NOMO-1 treated with dmso at 0.1 percent for 144 hours (cell line): ENCODE data around the gene DENND5A.

ENCODE experiments used
- DNase-seq: peaks from one replicate; lab custom pipeline; 2025; ENCODE audit not compliant: unreplicated experiment; lab: John Stamatoyannopoulos, UW

Gene DENND5A

DNA sequence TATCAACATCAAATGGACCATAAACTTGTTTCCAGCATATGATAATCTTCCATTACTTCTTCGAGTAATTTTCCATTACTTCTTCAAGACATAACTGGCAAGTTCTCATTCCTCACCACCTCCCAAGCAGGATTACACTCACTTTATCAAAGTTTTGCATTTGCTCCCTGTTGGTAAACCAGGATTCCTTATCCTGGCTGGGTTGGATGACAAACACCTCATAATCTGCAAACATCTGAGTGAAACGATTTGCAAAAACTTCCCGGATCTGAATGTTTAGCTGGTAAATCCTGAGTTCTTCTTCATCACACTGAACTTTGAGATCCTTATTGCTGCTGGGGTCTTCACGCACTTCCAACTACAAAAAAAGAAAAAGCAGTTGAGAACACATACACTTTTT, 86.4 kb downstream of the DENND5A start:
- no peak for DNase-seq

DNA sequence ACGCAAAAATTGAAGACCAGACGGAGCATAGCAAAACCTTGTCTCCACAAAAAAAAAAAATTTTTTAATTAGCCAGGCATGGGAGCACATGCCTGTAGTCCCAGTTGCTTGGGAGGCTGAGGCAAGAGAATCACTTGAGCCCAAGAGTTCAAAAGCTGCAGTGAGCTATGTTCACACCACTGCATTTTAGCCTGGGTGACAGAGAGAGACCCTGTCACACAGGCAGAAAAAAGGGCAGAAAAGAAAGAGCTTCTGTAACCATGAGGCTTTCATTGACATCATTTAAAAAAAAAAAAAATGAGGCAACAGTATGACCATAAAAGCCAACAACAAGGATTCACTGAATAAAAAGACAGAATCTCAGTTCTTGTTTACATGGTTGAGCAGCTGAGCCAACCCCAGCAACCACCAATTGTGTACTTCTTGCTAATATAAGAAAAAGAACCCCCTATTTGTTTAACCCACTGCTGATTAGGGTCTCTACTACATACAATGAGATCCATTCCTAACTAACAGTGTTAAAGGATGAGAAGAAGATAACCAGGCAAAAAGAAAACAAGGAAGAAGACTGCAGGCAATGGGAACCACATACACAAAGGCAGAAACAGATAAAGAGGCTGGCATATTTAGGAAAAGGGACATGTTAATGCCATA, 87.6 kb downstream of the DENND5A start:
- no peak for DNase-seq

GRCh38 chr11:9176550-9176949, 88.6 kb downstream of the DENND5A start:
- DNase-seq, result no peak

- DNase-seq, result no peak
These were observed 89.0 kb downstream of the DENND5A start for GRCh38 chr11:9176136-9176535.

DNA sequence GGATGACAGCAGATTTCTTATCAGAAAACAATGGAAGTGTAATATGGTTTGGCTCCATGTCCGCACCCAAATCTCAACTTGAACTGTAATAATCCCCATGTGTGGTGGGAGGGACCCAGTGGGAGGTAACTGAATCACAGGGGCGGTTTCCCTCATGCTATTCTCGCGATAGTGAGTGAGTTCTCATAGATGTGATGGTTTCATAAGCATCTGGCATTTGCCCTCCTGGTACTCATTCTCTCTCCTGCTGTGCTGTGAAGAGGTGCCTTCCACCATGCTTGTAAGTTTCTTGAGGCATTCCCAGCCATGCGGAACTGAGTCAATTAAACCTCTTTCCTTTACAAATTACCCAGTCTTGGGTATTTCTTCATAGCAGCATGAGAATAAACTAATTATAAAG, 92.8 kb downstream of the DENND5A start:
- DNase-seq, result no peak

DNA sequence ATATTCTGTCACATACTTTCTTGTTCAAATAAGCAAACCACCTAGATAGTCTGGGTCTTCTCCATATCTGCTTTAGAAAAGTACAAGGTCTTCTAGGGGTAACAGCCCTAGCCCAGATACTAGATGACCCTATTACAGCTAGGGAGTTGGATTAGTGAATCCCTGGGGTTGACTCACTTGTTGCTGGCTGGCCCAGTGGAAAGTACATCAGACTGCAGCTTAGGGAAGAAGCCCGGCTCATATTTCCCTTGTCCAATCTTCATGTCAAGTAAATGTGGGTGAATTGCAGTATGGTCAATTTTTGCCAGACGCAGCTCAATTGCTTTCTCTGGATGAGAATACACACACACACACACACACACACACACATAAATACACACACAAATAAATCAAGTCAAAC, 94.7 kb downstream of the DENND5A start:
- no peak for DNase-seq

- no peak for DNase-seq
These were observed 95.4 kb downstream of the DENND5A start for GRCh38 chr11:9169595-9170295.

- peak; percentile 50 for DNase-seq
These were observed 103.2 kb downstream of the DENND5A start for GRCh38 chr11:9161991-9162390.

DNA sequence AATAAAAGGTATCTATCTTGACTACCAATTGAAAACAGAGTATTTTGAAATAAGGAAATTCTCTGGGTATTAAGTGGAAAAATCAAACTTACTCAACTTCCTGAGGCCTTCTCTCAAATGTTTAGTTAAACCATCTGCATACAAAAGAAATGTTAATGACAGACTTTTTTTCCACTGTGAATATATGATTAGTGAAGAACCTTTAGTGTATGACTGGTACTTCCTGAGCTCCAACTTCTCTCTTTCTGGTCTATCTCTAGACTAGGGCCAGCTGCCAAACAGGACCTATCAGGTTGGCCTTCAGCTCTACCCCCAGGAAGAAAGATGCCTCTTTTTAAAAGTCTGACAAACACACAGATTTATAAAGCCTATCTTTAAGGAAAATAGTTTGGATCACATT, 105.0 kb downstream of the DENND5A start:
- DNase-seq, result peak; percentile 57

DNA sequence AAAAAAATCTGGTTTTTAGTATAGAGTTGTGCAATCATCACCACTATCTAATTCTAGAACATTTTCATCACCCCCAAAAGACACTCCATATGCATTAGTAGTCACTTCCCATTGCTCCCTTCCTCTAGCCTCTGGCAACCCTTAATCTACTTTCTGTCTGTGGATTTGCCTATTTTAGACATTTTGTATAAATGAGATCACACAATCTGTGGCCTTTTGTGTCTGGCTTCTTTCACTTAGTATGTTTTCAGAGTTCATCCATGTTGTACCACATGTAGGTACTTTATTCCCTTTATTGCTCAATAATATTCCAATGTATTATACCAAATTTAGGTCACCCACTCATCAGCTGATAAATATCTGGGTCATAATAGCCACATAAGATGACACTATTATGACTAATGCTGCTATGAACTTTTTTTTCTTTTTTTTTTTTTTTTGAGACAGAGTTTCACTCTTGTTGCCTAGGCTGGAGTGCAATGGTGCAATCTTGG, 106.2 kb downstream of the DENND5A start:
- DNase-seq, result peak; percentile 6

GRCh38 chr11:9155930-9156329, 109.2 kb downstream of the DENND5A start:
- no peak for DNase-seq

- no peak for DNase-seq
These were observed 111.5 kb downstream of the DENND5A start for GRCh38 chr11:9153651-9154050.

DNA sequence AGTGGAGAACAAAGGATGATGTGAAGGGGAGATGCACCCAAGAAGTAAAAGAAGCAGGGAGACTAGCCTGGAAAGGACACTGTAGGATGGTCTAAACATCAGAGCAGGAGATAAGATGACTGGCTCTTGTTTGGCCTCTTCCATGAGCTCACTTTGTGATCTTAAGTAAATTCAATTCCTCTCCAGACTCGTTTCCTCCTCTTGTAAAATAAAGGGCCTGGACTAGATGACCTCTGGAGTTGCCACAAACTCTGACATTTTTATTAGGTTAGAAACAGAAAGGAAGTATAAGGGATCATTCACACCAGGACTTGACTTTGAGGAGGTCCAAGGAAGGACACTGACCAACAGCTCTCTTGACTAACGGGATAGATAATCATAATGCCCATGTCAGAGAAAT, 113.5 kb downstream of the DENND5A start:
- no peak for DNase-seq

GRCh38 chr11:9150926-9151325, 114.2 kb downstream of the DENND5A start:
- no peak for DNase-seq

- no peak for DNase-seq
These were observed 114.6 kb downstream of the DENND5A start for GRCh38 chr11:9150501-9150900.

GRCh38 chr11:9148727-9149126, 116.4 kb downstream of the DENND5A start:
- no peak for DNase-seq

- DNase-seq, result no peak
These were observed 117.1 kb downstream of the DENND5A start for GRCh38 chr11:9148035-9148434.

- DNase-seq, result no peak
These were observed 118.7 kb downstream of the DENND5A start for GRCh38 chr11:9146477-9146876.

GRCh38 chr11:9145283-9145682, 119.9 kb downstream of the DENND5A start:
- no peak for DNase-seq

GRCh38 chr11:9144828-9145227, 120.3 kb downstream of the DENND5A start:
- no peak for DNase-seq

DNA sequence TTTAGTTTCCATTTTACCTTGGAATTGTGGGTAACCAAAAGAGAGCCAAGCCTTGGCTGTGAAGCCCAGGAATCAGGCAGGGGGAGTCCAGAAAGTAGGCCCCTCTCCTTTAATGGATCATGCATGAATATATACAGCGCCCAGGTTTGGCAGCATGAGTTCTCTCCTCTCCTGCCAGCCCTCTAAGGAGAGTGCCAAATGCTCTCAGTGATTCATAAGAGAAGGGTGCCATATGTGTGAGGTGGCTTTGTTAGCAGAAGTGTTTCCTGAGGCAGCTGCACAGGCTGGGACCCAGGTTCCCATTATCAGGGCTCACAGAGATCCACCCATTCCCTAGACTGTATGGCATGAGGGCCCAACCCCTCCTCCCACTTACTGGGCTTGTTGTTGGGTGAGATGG, 121.4 kb downstream of the DENND5A start:
- no peak for DNase-seq

- DNase-seq, result no peak
These were observed 122.4 kb downstream of the DENND5A start for GRCh38 chr11:9142732-9143131.

DNA sequence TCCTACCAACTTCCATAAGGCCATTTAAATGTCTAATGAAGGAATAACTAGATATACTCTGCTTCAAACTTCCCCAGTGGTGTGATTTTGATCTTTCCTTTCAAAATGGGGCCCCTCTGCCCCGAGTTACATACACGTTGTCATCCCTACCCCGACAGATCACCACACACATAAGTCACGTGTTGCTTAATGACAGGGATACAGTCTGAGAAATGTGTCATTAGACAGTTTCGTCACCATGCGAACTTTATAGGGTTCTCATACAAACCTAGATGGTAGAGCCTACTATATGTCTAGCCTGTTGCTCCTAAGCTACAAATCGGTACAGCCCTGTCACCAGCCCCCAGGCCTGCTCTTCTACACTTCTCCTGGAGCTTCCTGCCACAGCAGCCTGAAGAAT, 124.0 kb downstream of the DENND5A start:
- DNase-seq, result no peak
